ENCODE data around the gene DHCR24.

Gene DHCR24

DNA sequence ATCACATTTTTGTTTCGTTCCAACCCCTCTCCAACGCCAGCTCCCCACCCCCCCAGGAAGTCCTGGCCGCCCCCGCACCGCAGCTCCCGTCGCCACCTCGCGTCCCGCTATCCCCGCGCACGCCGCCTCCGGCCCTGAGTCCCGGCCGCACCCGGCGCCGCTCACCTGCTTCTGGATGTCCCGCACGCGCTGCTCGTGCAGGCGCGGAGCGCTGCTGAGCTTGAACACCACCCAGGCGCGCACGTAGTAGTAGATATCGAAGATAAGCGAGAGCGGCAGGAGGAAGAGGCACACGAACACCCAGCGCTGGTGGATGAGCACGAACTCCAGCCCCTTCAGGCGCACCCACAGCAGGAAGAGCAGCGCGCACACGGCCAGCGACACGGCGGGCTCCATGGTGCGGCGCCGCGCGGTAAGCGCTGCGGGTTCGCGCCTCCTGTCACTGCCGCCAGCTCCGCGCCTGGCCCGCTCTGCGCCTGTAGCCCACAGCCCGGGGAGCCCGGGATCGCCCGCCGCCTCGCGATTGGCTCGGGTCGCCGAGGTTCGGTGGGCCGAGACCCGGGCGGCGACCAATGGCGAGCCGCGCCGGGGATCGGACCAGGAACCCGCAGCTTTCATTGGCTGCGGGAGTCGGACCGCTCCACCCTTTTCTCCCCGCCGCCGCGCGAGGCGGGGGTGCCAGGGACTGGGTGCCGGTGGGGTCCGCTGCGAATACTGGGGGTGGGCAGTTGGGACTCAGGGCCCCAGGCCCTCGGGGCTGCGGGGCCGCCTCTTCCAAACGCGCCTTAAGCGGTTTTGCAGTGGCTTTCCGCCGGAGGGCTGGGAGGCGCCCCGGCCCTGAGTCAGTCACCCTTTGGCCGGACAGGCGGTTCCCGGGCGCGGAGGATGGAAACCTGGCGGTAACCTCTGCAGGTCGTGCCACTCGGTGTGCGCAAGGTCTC is at the start of gene DHCR24 (continued):
- TF ChIP-seq, protein P1, sequence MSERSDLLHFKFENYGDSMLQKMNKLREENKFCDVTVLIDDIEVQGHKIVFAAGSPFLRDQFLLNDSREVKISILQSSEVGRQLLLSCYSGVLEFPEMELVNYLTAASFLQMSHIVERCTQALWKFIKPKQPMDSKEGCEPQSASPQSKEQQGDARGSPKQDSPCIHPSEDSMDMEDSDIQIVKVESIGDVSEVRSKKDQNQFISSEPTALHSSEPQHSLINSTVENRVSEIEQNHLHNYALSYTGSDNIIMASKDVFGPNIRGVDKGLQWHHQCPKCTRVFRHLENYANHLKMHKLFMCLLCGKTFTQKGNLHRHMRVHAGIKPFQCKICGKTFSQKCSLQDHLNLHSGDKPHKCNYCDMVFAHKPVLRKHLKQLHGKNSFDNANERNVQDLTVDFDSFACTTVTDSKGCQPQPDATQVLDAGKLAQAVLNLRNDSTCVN (tag by site-specific recombination; optimal IDR thresholded peaks at IDR 0.05): peak; percentile 100
- peak; percentile 86; the same call in 1 of the 2 replicates for TF ChIP-seq ZFHX2 (tag by site-specific recombination; conservative IDR thresholded peaks at IDR 0.05)
- 0 out of 2 replicates have a peak, but pooled peaks have one; percentile 57 for TF ChIP-seq GLI4 (tag by site-specific recombination; IDR thresholded peaks at IDR 0.05)
- TF ChIP-seq, protein P2, sequence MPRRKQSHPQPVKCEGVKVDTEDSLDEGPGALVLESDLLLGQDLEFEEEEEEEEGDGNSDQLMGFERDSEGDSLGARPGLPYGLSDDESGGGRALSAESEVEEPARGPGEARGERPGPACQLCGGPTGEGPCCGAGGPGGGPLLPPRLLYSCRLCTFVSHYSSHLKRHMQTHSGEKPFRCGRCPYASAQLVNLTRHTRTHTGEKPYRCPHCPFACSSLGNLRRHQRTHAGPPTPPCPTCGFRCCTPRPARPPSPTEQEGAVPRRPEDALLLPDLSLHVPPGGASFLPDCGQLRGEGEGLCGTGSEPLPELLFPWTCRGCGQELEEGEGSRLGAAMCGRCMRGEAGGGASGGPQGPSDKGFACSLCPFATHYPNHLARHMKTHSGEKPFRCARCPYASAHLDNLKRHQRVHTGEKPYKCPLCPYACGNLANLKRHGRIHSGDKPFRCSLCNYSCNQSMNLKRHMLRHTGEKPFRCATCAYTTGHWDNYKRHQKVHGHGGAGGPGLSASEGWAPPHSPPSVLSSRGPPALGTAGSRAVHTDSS (tag by site-specific recombination; IDR thresholded peaks at IDR 0.05): no peak
- peak; percentile 54 for TF ChIP-seq GLIS1 (tag by site-specific recombination; IDR thresholded peaks at IDR 0.05)
- no peak for TF ChIP-seq ZNF211 (tag by site-specific recombination; IDR thresholded peaks at IDR 0.05; ENCODE audit: low read depth)
- no peak for TF ChIP-seq ZNF223 (tag by site-specific recombination; IDR thresholded peaks at IDR 0.05)
- TF ChIP-seq ZNF292 (tag by site-specific recombination; IDR thresholded peaks at IDR 0.05; ENCODE audit: borderline replicate concordance, low read depth): no peak
- TF ChIP-seq, protein P3, sequence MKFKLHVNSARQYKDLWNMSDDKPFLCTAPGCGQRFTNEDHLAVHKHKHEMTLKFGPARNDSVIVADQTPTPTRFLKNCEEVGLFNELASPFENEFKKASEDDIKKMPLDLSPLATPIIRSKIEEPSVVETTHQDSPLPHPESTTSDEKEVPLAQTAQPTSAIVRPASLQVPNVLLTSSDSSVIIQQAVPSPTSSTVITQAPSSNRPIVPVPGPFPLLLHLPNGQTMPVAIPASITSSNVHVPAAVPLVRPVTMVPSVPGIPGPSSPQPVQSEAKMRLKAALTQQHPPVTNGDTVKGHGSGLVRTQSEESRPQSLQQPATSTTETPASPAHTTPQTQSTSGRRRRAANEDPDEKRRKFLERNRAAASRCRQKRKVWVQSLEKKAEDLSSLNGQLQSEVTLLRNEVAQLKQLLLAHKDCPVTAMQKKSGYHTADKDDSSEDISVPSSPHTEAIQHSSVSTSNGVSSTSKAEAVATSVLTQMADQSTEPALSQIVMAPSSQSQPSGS (tag by site-specific recombination; IDR thresholded peaks at IDR 0.05; ENCODE audit: low read depth): no peak
- TF ChIP-seq ZNF248 (tag by site-specific recombination; IDR thresholded peaks at IDR 0.05): no peak
- TF ChIP-seq, protein P4, sequence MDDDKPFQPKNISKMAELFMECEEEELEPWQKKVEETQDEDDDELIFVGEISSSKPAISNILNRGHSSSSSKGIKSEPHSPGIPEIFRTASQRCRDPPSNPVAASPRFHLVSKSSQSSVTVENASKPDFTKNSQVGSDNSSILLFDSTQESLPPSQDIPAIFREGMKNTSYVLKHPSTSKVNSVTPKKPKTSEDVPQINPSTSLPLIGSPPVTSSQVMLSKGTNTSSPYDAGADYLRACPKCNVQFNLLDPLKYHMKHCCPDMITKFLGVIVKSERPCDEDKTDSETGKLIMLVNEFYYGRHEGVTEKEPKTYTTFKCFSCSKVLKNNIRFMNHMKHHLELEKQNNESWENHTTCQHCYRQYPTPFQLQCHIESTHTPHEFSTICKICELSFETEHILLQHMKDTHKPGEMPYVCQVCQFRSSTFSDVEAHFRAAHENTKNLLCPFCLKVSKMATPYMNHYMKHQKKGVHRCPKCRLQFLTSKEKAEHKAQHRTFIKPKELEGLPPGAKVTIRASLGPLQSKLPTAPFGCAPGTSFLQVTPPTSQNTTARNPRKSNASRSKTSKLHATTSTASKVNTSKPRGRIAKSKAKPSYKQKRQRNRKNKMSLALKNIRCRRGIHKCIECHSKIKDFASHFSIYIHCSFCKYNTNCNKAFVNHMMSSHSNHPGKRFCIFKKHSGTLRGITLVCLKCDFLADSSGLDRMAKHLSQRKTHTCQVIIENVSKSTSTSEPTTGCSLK (tag by site-specific recombination; IDR thresholded peaks at IDR 0.05): no peak
- no peak for TF ChIP-seq ZNF266 (tag by site-specific recombination; IDR thresholded peaks at IDR 0.05; ENCODE audit: low read depth)

DNA sequence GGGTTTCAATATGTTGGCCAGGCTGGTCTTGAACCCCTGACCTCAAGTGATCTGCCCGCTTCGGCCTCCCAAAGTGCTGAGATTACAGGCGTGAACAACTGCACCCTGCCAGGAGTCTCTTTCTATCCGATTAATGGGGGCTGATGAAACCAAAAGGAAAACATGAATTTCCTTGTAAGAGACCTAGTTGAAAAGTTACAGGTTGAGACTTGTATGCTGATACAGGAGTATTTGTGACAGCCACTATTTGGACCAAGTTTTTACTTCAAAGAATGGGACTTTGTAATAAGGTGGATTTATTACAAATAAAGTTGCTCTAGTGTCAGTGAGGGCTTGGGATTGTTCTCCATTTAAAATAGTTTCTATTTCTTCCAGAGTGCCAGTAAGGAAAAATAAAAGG is 49.8 kb upstream of the DHCR24 start:
- H3K36me3 ChIP-seq (ENCODE audit: control insufficient read depth in 2 of 2, insufficient read depth in 1 of 2, low read length in 2 of 2): no peaks in the 10 kb centered on the region
- H3K4me3 ChIP-seq (ENCODE audit: low read depth, low read length): no peak overlapping the region
- no peak overlapping the region for H3K27ac ChIP-seq (ENCODE audit: extremely low read depth, low read depth, low read length)
- H3K9me3 ChIP-seq (ENCODE audit: control insufficient read depth, insufficient read depth, low read depth, low read length): no peaks in the 10 kb centered on the region
- CTCF ChIA-PET: interaction anchor here (0.7 kb wide), 1 partner anchor 13 kb away, joined by 3 read pairs; no protein-coding TSS in a partner anchor
- TF ChIP-seq ZNF600 (tag by site-specific recombination; IDR thresholded peaks at IDR 0.05): no peak
- TF ChIP-seq ZNF223 (tag by site-specific recombination; IDR thresholded peaks at IDR 0.05): no peak
- TF ChIP-seq ZNF48 (tag by site-specific recombination; IDR thresholded peaks at IDR 0.05): no peak
- TF ChIP-seq ZBTB8A (tag by site-specific recombination; IDR thresholded peaks at IDR 0.05): no peak
- TF ChIP-seq KLF8 (tag by site-specific recombination; IDR thresholded peaks at IDR 0.05): no peak
- TF ChIP-seq KLF9 (tag by site-specific recombination; IDR thresholded peaks at IDR 0.05; ENCODE audit: low read depth): no peak
- no peak for TF ChIP-seq HOXC10 (CRISPR knock-in tag; IDR thresholded peaks at IDR 0.05)
- TF ChIP-seq, protein P5, sequence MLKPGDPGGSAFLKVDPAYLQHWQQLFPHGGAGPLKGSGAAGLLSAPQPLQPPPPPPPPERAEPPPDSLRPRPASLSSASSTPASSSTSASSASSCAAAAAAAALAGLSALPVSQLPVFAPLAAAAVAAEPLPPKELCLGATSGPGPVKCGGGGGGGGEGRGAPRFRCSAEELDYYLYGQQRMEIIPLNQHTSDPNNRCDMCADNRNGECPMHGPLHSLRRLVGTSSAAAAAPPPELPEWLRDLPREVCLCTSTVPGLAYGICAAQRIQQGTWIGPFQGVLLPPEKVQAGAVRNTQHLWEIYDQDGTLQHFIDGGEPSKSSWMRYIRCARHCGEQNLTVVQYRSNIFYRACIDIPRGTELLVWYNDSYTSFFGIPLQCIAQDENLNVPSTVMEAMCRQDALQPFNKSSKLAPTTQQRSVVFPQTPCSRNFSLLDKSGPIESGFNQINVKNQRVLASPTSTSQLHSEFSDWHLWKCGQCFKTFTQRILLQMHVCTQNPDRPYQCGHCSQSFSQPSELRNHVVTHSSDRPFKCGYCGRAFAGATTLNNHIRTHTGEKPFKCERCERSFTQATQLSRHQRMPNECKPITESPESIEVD (tag by site-specific recombination; IDR thresholded peaks at IDR 0.05): no peak
- no peak for TF ChIP-seq ZNF37A (tag by site-specific recombination; IDR thresholded peaks at IDR 0.05)
- TF ChIP-seq, protein P6, sequence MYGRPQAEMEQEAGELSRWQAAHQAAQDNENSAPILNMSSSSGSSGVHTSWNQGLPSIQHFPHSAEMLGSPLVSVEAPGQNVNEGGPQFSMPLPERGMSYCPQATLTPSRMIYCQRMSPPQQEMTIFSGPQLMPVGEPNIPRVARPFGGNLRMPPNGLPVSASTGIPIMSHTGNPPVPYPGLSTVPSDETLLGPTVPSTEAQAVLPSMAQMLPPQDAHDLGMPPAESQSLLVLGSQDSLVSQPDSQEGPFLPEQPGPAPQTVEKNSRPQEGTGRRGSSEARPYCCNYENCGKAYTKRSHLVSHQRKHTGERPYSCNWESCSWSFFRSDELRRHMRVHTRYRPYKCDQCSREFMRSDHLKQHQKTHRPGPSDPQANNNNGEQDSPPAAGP (tag by site-specific recombination; IDR thresholded peaks at IDR 0.05): no peak
- no peak for TF ChIP-seq ZNF626 (tag by site-specific recombination; IDR thresholded peaks at IDR 0.05)
- TF ChIP-seq, protein P7, sequence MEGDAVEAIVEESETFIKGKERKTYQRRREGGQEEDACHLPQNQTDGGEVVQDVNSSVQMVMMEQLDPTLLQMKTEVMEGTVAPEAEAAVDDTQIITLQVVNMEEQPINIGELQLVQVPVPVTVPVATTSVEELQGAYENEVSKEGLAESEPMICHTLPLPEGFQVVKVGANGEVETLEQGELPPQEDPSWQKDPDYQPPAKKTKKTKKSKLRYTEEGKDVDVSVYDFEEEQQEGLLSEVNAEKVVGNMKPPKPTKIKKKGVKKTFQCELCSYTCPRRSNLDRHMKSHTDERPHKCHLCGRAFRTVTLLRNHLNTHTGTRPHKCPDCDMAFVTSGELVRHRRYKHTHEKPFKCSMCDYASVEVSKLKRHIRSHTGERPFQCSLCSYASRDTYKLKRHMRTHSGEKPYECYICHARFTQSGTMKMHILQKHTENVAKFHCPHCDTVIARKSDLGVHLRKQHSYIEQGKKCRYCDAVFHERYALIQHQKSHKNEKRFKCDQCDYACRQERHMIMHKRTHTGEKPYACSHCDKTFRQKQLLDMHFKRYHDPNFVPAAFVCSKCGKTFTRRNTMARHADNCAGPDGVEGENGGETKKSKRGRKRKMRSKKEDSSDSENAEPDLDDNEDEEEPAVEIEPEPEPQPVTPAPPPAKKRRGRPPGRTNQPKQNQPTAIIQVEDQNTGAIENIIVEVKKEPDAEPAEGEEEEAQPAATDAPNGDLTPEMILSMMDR (tag by site-specific recombination; IDR thresholded peaks at IDR 0.05): no peak
- no peak for TF ChIP-seq KLF7 (tag by site-specific recombination; IDR thresholded peaks at IDR 0.05; ENCODE audit: borderline replicate concordance)
- TF ChIP-seq ZBTB1 (tag by site-specific recombination; IDR thresholded peaks at IDR 0.05): no peak
- no peaks in the 10 kb centered on the region for H3K4me1 ChIP-seq (ENCODE audit: control insufficient read depth, insufficient read depth, low read length)
- POLR2A ChIA-PET: no interaction called here

Measured in HEK293 (cell line).